ENCODE measurements around the gene RASGRP4.
A peak's percentile ranks its signal among the peaks of the same experiment; 100 is the strongest.
"Not testable (repeated sequence)": the region's sequence is repeated elsewhere in the genome, so short reads cannot be mapped to it uniquely, and the experiment has no call there.

The RASGRP4 gene, protein sequence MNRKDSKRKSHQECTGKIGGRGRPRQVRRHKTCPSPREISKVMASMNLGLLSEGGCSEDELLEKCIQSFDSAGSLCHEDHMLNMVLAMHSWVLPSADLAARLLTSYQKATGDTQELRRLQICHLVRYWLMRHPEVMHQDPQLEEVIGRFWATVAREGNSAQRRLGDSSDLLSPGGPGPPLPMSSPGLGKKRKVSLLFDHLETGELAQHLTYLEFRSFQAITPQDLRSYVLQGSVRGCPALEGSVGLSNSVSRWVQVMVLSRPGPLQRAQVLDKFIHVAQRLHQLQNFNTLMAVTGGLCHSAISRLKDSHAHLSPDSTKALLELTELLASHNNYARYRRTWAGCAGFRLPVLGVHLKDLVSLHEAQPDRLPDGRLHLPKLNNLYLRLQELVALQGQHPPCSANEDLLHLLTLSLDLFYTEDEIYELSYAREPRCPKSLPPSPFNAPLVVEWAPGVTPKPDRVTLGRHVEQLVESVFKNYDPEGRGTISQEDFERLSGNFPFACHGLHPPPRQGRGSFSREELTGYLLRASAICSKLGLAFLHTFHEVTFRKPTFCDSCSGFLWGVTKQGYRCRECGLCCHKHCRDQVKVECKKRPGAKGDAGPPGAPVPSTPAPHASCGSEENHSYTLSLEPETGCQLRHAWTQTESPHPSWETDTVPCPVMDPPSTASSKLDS

GRCh38 chr19:38425810-38426466, at the start of gene RASGRP4:
Gene RASGRP4, minus strand, starts transcription at chr19:38426219. Its CDS starts 128 bp downstream, at chr19:38426091.
- DNase-seq (ENCODE audit: low read depth in 2 of 2), result peak in 1 of 2 donors; percentile 43

DNA sequence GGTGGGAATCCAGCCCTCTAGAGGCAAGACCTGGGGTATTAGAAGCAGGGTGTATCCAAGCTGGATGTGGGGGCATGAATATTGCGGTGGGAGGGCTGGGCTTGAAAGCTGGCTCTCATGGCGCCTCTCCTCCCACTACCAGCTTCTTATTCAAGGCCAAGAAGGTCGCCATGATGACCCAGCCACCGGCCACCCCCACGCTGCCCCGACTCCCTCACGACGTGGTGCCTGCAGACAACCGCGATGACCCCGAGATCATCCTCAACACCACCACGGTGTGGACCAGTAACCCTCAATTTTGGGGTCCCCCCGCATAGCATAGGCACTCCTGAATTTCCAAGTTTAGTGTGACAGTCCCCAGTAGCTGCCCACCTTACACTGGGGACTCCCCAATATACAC, 49.2 kb upstream of the RASGRP4 start:
- DNase-seq (ENCODE audit: low read depth in 2 of 2), result no peak

- DNase-seq (ENCODE audit: low read depth in 2 of 2), result no peak
Measured at GRCh38 chr19:38473201-38473600, 47.2 kb upstream of the RASGRP4 start.

- not testable (repeated sequence) for DNase-seq (ENCODE audit: low read depth in 2 of 2)
Measured at GRCh38 chr19:38472725-38473124, 46.7 kb upstream of the RASGRP4 start.

DNA sequence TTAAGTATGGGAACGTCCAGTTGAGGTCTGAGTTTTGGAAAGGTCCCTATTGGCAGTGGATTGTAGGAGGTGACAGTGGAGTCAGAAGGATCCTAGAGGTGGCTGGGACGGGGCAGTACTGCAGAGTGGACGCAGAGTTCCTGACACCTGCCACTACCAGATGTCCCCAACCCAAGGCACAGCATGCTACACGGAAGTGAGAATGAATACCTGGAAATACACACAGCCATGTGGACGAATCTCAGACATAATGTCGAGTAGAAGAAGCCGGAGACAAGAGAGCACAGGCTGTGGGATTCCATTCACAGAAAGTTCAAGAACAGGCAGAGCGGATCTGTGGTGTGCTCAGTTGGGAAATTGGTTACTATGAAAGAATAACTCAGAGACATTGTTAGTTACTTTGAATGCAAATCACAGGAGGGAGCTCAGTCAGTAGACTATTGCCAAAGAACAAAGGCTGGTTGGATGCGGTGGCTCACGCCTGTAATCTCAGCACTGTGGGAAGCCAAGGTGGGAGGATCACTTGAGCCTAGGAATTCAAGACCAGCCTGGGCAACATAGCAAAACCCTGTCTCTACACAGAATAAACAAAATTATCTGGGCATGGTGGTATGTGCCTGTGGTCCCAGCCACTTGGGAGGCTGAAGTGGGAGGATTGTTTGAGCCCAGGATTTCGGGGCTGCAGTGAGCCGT, 44.9 kb upstream of the RASGRP4 start:
- no peak for DNase-seq (ENCODE audit: low read depth in 2 of 2)

DNA sequence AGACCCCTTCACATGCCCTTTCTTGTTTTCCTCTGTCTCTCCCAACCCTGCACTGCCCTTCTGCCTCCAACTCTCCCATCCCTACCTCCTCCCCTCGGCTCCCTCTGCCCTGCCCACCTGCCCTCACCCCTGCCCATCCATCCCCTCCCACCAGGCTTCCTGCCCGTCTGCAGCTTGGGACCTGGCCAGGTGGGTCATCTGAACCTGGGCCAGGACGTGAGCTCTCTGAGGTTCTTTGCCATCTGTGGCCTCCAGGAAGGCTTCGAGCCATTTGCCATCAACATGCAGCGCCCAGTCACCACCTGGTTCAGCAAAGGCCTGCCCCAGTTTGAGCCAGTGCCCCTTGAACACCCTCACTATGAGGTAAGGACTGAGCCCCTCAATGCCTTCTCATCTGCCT, 43.1 kb upstream of the RASGRP4 start:
- no peak for DNase-seq (ENCODE audit: low read depth in 2 of 2)

DNA sequence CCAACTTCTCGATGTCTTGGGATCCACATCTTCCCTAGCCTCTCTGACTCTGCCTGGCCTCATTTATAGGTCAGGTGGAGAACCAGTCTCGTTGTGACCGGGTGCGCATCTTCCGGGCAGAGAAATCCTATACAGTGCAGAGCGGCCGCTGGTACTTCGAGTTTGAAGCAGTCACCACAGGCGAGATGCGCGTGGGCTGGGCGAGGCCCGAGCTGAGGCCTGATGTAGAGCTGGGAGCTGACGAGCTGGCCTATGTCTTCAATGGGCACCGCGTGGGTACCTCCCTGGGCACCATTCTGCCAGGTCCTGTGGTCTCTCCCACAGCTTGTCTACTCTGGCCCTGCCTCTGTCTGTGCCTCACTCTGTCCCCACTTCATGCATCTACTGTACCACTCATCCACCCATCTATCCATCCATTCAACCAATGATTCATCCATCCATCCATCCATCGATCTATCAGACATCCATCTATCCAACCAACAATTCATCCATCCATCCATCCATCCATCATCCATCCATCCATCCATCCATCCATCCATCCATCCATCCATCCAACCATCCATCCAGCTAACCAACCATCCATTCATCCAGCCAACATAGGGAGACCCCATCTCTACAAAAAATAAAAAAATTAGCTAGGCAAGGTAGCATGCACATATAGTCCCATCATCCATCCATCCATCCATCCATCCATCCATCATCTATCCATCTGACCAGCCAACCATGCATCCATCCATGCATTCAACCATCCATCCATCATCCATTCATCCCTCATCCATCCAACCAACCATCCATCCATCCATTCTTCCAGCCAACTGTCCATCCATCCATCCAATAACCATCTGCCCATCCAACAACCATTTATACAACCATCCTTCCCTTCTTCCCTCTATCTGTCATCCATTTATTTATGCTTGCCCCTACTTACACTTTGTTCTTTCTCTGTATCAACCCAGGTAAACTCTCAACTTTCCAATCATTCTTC, 41.8 kb upstream of the RASGRP4 start:
- no peak for DNase-seq (ENCODE audit: low read depth in 2 of 2)

- no peak for DNase-seq (ENCODE audit: low read depth in 2 of 2)
Measured at GRCh38 chr19:38466050-38466449, 40.0 kb upstream of the RASGRP4 start.

DNA sequence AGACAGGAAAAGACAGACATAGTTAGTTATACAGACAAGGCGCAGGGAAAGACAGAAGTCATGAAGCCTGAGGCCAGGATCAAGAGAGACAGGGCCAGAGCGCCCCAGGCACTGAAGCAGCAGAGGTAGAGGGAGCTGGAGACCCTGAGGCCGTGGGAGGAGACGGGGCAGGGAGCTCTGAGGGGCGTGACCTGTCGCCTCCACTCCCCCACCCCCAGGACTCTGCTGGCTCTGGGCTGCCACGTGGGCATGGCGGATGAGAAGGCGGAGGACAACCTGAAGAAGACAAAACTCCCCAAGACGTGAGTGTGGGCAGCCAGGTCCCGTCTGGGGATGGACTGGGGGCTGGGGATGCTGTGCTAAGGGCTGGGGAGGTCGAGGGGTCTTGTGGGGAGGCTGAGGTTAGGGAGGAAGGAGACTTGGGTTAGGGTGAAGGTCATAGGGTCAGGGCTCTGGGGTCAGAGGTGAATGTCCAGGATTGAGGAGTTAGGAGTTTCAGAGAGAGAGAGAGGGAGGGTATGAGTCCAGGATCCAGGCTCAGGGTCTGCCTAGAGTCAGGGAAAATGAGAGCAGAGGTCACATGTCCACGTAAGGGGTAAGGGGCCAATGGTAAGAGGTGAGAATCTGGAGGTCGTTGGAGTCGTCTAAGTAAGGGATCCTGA, 38.5 kb upstream of the RASGRP4 start:
- DNase-seq (ENCODE audit: low read depth in 2 of 2), result no peak

GRCh38 chr19:38463365-38463764, 37.3 kb upstream of the RASGRP4 start:
- DNase-seq (ENCODE audit: low read depth in 2 of 2), result no peak

DNA sequence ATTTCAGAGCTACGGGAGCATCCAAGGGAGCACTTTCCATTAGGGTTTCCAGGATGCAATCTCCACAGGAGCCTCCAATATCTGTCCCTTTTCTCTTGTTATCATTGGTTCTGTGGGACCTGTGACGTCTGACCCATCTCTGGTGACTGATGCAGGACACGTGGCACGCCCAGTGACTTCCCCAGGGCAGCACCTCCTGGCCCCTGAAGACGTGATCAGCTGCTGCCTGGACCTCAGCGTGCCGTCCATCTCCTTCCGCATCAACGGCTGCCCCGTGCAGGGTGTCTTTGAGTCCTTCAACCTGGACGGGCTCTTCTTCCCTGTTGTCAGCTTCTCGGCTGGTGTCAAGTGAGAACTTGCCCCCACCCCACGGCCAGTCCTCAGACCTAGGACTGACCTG, 33.0 kb upstream of the RASGRP4 start:
- no peak for DNase-seq (ENCODE audit: low read depth in 2 of 2)

- DNase-seq (ENCODE audit: low read depth in 2 of 2), result no peak
Measured at GRCh38 chr19:38457690-38458405, 31.8 kb upstream of the RASGRP4 start.

GRCh38 chr19:38457202-38457601, 31.2 kb upstream of the RASGRP4 start:
- DNase-seq (ENCODE audit: low read depth in 2 of 2), result no peak

DNA sequence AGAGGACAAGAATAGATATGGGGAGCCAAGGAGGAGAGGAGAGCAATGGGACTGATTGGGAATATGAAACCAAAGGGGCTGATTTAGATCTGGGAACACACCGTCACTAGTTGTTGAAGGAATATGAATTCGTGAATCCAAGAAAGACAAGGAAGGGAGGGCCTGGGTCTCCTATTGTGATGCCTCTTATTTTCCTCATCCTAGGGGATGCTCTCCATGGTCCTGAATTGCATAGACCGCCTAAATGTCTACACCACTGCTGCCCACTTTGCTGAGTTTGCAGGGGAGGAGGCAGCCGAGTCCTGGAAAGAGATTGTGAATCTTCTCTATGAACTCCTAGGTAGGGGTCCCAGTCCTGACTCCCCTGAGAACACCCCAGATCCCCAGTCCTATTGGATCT, 29.0 kb upstream of the RASGRP4 start:
- no peak for DNase-seq (ENCODE audit: low read depth in 2 of 2)

DNA sequence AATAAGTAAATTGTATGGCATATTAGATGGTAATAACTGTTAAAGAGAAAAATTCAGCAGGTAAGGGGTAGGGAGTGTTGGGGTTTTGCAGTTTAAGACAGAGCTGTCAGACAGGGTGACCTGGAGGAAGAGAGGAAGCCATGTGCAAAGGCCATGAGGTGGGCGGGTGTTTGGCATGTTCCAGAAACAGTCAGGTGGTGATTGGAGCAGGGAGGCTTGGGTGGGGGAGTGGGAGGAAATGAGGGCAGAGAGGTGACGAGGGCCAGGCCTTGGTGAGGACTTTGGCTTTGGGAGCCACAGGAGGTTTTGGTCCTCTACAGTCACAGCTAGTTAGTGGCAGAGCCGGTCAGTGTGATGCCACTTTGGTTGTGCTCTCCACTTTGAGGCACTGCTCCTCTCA, 27.6 kb upstream of the RASGRP4 start:
- no peak for DNase-seq (ENCODE audit: low read depth in 2 of 2)

GRCh38 chr19:38452430-38453366, 26.7 kb upstream of the RASGRP4 start:
- peak in 1 of 2 donors; percentile 17 for DNase-seq (ENCODE audit: low read depth in 2 of 2)

- DNase-seq (ENCODE audit: low read depth in 2 of 2), result no peak
Measured at GRCh38 chr19:38451629-38452028, 25.6 kb upstream of the RASGRP4 start.

DNA sequence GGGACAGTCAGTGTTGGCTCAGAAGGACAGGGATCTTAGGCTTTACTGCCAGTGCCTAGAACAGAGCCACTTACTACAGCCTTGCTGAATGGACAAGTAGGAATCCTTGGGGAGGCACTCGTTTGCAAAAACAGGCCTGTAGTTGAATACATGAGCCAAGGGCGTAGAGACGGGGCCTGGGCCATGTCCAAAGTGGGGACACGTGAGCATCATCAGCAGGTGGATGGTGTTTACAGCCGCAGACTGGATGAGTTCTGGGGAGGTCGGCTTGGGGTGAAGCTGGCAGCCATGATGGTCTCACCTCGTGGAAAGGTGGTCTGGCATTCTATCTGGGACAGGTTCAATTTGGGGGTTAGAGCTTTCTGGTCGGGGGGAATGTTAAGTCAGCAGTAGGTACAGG, 25.0 kb upstream of the RASGRP4 start:
- DNase-seq (ENCODE audit: low read depth in 2 of 2), result no peak

- no peak for DNase-seq (ENCODE audit: low read depth in 2 of 2)
Measured at GRCh38 chr19:38449518-38449917, 23.5 kb upstream of the RASGRP4 start.
